Skin epidermis (tissue), 12 donors: Measurements from ENCODE around the gene C11orf97.
"Not testable (repeated sequence)": the region's sequence is repeated elsewhere in the genome, so short reads cannot be mapped to it uniquely, and the experiment has no call there.

Experiments
- H3K27ac ChIP-seq, 21 experiments: fragments of 200-600 bp; sonication (generic) in 11 of 21; one replicate each; pipeline ENCODE4 v1.5.0; 2020; ENCODE audit warnings: mild to moderate bottlenecking in 3 of 21, inconsistent platforms in 2 of 21, moderate library complexity in 2 of 21
- H3K4me3 ChIP-seq, 7 experiments: fragments of 200-600 bp; sonication (generic) in 2 of 7; one replicate each; pipeline ENCODE4 v1.5.0; 2020; ENCODE audit warnings: inconsistent platforms in 2 of 7, mild to moderate bottlenecking in 2 of 7, moderate library complexity in 1 of 7

The C11orf97 gene

DNA sequence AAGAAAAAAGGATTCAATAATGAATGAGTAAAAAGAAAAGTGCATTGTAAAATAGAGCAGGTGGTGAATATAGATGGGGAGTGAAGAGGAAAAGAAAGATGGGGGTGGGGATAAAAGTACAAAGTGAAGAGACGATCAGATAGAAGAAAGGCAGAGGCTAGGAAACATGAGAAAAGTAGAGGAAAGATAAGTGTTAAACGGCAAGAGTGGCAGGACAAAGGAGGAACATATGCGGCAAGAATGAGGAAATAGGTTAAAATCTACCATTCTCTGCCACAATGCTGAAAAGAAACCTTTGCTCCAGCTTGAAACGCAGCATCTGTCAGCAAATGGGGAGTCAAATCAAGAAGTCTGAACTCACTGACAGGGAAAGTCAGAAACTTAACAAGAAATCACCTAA lies 38.3 kb downstream of the C11orf97 start:
- H3K27ac ChIP-seq = no peak overlapping the region
- no peak overlapping the region for H3K4me3 ChIP-seq

DNA sequence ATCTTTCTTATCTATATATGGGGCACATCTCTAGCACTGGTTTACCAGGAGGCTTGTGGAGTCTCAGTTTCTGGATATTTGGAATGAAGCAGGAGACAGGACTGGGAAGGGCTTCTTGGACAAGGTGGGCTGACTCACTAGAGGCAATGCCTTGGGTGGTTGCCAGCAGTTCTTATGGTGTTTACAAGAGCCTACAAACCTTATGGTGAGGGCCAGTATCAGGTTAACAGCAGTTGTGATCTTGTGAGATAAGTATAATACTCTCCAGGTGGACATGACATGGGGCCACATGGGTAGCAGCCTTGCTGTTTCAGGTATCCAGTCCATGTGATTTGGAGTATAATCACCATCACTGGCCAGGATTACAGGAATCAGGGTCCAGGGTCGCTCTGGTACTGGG lies 41.7 kb downstream of the C11orf97 start:
- Histone ChIP-seq H3K27ac (no peak overlapping the region), H3K4me3 (no peak overlapping the region)

GRCh38 chr11:94555752-94556329 lies 43.6 kb downstream of the C11orf97 start:
- H3K4me3 ChIP-seq, H3K27ac ChIP-seq: not testable (repeated sequence)

- Histone ChIP-seq H3K27ac (no peak overlapping the region), H3K4me3 (no peak overlapping the region)
Measured at GRCh38 chr11:94557421-94557820, 45.2 kb downstream of the C11orf97 start.

DNA sequence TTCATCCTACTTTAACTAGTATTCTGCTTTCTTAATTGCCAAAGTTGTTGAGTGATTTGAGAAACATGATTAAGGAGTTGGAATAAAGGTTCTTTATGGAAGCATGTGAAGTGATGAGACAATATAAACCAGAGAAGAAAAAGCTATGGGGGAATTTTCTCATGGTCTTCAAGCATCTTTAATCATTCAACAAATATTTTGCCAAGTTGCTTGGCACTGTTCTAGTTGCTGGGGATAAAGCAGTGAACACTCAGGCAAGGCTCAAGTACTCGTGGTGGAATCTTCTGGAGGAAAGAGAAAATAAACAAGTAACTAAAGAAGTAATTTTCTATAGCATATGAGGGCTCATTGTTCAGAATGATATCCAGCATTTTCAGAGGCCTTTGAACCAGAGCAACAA lies 45.7 kb downstream of the C11orf97 start:
- H3K27ac ChIP-seq = no peak overlapping the region
- H3K4me3 ChIP-seq = no peak overlapping the region

DNA sequence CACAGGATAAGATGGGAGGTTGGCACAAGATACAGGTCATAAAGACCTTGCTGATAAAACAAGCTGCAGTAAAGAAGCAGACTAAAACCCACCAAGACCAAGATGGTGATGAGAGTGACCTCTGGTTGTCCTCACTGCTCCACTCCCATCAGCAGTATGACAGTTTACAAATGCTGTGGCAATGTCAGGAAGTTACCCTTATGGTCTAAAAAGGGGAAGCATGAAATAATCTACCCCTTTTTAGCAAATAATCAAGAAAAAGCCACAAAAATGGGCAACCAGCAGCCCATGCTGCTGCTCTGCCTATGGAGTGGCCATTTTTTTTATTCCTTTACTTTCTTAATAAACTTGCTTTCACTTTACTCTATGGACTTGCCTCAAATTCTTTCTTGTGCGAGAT lies 46.2 kb downstream of the C11orf97 start:
- H3K27ac ChIP-seq = no peak overlapping the region
- no peak overlapping the region for H3K4me3 ChIP-seq

DNA sequence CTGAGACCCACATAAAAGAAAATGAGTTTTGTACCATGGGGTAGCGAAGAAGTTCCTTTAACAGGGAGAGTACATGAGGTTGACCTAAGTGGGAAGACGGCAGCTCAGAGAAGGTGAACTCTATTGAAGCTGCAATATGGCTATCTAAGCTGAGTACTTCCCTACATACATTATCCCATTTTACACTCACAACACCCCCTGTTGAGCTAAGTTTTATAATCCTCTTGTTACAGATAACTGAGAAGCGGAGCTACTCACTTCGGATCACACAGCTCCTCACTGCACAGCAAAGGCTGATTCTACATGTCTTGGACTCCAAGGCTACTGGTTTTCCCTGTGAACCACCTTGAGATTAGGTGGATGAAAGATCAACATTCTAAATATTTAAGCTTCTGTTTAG lies 46.7 kb downstream of the C11orf97 start:
- H3K4me3 ChIP-seq = no peak overlapping the region
- H3K27ac ChIP-seq = no peak overlapping the region

DNA sequence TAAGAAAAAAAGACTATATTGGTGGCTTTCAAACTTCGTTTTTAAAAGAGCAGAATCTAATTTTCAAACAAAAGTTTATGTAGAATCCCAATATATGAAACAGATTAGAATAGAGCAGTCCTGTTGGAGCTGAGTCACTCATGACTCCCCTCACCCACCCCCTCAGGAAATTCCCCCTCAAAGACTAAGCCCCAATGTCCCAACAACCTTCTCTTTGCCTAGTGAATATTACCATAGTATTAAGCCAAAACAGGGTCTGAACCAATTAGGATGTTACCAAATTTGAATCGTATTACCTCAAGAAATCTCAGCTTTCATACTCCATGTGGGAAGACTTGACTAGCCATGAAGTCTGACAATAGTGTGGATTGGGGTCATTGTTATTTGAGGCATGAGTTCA lies 47.1 kb downstream of the C11orf97 start:
- H3K27ac ChIP-seq = no peak overlapping the region
- H3K4me3 ChIP-seq = no peak overlapping the region

DNA sequence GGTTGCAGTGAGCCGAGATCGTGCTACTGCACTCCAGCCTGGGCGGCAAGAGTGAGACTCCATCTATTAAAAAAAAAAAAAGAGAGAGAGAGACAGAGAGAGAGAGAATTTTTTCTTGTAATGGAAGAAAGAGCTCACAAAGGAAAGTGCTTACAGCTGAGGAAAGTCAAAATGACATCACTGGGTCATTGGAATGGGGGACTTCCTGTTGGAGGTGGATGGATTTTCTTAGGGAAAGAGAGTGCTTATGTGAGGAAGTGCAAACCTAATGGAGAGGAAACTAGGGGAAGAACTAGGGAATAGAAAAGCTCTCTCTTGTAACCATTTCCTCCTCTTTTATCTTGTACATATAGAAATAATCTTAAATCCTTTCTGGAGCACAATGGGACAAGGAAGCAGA lies 48.6 kb downstream of the C11orf97 start:
- Histone ChIP-seq H3K27ac (no peak overlapping the region), H3K4me3 (no peak overlapping the region)

DNA sequence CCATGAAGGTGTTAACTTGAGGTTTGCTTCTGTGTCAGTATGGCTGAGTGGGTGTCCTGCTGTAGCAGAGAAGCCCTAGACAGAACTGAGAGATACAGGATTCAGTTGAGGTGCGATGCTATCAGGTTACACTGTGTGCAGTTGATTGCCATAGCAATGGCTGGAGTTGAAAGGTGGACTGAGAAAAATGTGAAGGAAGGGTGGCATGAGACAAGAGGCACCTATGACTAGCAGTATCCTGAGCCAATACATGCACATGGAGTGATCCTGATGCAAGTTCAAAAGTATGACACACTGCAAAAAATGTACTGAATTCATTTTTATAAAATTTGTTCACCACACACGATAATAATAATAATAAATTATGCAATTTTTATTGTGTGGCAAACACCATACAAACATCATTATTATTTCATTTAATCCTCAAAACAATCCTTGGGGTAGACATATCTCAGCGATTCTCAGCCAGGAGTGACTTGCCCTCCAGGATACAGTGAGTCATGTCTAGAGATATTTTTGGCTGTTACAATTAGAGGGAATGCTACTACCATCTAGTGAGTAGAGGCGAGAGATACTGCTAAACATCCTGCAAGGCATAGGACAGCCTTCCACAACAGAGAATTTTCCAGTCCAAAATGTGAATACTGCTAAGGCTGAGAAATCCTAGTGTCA lies 51.1 kb downstream of the C11orf97 start:
- Histone ChIP-seq H3K4me3 (no peak overlapping the region), H3K27ac (no peak overlapping the region)

DNA sequence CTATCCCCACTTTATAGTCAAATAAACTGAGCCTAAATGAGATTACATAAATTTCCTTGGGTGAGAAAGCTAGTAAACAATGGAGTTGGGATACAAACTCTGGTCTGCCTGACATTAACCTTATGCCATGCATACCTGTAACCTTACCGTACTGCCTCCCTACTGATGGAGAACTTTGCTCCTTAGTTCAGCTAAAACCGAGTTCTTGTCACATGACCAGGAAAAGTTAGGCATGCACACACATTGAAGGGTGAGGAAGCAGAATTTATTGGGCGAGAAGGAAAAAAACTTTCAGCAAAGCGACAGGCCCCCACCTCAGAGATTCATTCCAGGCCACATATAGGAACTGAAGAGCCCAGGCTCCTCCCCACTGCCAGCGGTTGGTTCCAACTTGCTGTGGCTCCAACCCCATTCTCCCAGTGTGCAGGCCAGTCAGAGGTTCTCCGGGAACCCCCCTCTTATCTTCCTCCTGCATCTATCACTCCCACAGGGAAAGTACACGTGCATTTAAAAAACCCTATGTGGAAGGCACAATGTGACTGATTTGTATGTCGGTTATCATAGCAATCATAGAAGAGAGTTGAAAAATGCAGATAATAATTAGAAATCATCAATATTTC lies 51.7 kb downstream of the C11orf97 start:
- H3K27ac ChIP-seq = no peak overlapping the region

DNA sequence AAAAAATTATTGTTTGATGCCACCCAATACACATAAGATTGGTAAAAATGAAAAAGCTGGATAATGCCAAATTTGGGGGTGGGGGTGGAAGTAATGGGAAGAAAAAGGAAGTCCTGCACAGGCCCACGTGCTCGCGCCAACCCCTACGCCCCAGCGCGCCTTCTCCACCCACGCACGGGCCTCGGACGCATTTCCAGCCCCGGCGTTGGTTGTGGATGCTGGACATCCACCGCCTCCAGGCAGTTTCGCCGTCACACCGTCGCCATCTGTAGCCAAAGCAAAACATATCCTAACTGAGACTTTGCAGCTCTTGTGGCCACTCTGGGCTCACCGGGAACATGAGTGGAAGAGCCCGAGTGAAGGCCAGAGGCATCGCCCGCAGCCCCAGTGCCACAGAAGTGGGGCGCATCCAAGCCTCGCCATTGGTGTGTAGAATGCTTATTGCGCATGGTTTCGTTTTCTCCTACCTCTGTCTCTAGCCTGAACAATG lies 55.0 kb downstream of the C11orf97 start, which contains the start of gene PIWIL4:
TSS of gene PIWIL4 (plus strand) at position 188 of the 490 bp plus-strand sequence. CDS start at position 339, 151 bp downstream.
- H3K27ac ChIP-seq = no peak within 1 kb of the TSS
- no peak within 1 kb of the TSS for H3K4me3 ChIP-seq

More for the DNA sequence above, 51.7 kb downstream of the C11orf97 start:
- no peak overlapping the region for H3K4me3 ChIP-seq

GRCh38 chr11:94568200-94568599 lies 55.9 kb downstream of the C11orf97 start:
- H3K4me3 ChIP-seq = no peak overlapping the region
- no peak overlapping the region for H3K27ac ChIP-seq

DNA sequence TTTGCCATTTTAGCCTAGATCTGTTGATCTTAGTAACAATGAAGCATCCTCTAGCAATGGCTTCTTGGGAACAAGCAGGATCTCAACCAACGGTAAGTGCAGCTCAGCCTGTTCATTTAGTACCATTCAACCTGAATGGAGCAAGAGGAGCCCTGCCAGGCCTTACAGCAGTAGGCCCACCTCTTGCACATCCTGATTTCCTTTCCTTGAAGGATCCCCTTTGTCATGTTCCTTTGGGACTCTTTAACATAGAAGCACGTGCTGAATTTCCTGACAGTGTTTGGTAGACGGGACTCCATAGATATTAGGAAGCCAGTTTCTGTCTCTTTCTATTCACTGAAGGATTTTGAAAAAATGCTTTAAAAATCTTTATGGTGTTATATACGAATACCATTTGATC lies 56.5 kb downstream of the C11orf97 start:
- Histone ChIP-seq H3K4me3 (no peak overlapping the region), H3K27ac (no peak overlapping the region)

DNA sequence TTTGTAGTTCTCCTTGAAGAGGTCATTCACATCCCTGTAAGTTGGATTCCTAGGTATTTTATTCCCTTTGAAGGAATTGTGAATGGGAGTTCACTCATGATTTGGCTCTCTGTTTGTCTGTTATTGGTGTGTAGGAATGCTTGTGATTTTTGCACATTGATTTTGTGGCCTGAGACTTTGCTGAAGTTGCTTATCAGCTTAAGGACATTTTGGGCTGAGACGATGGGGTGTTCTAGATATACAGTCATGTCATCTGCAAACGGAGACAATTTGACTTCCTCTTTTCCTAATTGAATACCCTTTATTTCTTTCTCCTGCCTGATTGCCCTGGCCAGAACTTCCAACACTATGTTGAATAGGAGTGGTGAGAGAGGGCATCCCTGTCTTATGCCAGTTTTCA lies 60.7 kb downstream of the C11orf97 start:
- H3K27ac ChIP-seq, H3K4me3 ChIP-seq: not testable (repeated sequence)

DNA sequence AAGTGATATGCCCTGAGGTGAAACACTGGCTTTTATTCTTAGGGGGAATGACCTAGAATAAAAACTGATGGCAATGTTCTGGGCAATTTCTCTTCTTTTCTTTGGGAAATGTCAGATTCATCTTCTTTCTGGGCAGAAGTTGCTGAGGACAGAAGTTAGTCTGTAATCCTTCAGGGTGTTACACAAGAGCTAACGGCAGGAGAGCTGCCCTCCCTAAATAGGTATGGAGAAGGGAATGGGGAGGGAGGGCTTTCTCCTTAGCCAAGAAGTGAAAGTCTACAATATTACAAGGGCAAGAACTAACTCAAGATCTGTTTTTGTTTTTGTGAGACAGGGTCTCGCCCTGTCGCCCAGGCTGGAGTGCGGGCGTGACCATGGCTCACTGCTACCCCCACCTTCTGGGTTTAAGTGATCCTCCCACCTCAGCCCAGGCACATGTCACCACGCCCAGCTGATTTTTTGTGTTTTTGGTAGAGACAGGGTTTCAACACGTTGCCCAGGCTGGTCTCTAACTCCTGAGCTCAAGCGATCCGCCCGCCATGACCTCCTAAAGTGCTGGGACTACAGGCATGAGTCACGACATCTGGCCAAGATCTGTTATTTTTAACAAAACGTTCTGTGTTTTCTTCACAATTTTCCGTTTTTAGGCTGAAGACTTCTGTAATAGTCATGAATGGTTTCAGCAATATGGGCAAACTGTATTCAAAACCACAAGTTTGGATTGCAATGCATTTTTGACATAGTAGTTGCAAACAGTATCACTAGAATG lies 62.1 kb downstream of the C11orf97 start:
- Histone ChIP-seq H3K27ac (peak overlapping the region in 10 of 21 experiments; percentile 4 to 71 (median 49)), H3K4me3 (no peak overlapping the region)

DNA sequence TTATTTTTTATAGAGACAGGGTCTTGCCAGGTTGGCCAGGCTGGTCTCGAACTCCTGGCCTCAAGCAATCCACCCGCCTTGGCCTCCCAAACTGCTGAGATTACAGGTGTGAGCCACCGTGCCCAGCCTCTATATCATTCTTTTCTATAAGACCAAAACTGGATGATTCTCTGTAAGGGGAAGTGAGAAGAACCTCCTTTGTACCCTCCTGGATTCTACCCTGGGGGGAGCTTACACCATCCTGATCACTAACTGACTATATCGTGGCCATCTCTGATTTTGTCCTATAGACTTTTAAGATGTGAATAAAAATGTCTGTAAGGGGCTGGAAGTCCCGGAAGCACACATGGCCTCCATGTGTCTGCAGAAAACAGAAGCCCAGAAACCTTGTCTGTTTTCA lies 64.0 kb downstream of the C11orf97 start:
- Histone ChIP-seq H3K27ac (no peak overlapping the region), H3K4me3 (no peak overlapping the region)

GRCh38 chr11:94577841-94578240 lies 65.6 kb downstream of the C11orf97 start:
- Histone ChIP-seq H3K4me3 (no peak overlapping the region), H3K27ac (no peak overlapping the region)
